Activated T-cell treated with anti-CD3 and anti-CD28 coated beads for 48 hours (primary cell): Measurements from ENCODE around the gene JARID2.

Experiments
- DNase-seq: peaks from one replicate; pipeline ENCODE4 v3.0.0-alpha.2; 2020; ENCODE audit warnings: low read depth

The JARID2 gene

GRCh38 chr6:15470746-15471145, 224.9 kb downstream of the JARID2 start:
- no peak for DNase-seq

- DNase-seq, result no peak
These were observed 226.8 kb downstream of the JARID2 start for GRCh38 chr6:15472621-15473020.

- no peak for DNase-seq
These were observed 227.3 kb downstream of the JARID2 start for GRCh38 chr6:15473174-15473573.

- no peak for DNase-seq
These were observed 227.9 kb downstream of the JARID2 start for GRCh38 chr6:15473741-15474161.

GRCh38 chr6:15474196-15474595, 228.3 kb downstream of the JARID2 start:
- no peak for DNase-seq

GRCh38 chr6:15475261-15475660, 229.4 kb downstream of the JARID2 start:
- DNase-seq, result no peak

- DNase-seq, result no peak
These were observed 230.0 kb downstream of the JARID2 start for GRCh38 chr6:15475872-15476271.

GRCh38 chr6:15476631-15477380, 230.9 kb downstream of the JARID2 start:
- DNase-seq, result no peak

- DNase-seq, result no peak
These were observed 231.9 kb downstream of the JARID2 start for GRCh38 chr6:15477746-15478145.

GRCh38 chr6:15479761-15480160, 233.9 kb downstream of the JARID2 start:
- DNase-seq, result no peak

- DNase-seq, result no peak
These were observed 234.7 kb downstream of the JARID2 start for GRCh38 chr6:15480525-15480924.

GRCh38 chr6:15481390-15482291, 235.8 kb downstream of the JARID2 start:
- no peak for DNase-seq

GRCh38 chr6:15483060-15483459, 237.2 kb downstream of the JARID2 start:
- no peak for DNase-seq

- no peak for DNase-seq
These were observed 238.3 kb downstream of the JARID2 start for GRCh38 chr6:15484140-15484539.

GRCh38 chr6:15484821-15485220, 239.0 kb downstream of the JARID2 start:
- DNase-seq, result no peak

- DNase-seq, result no peak
These were observed 240.1 kb downstream of the JARID2 start for GRCh38 chr6:15485936-15486335.

GRCh38 chr6:15487262-15487661, 241.4 kb downstream of the JARID2 start:
- DNase-seq, result no peak

- no peak for DNase-seq
These were observed 243.5 kb downstream of the JARID2 start for GRCh38 chr6:15489261-15489962.

- DNase-seq, result no peak
These were observed 244.6 kb downstream of the JARID2 start for GRCh38 chr6:15490242-15491100.

GRCh38 chr6:15491255-15491985, 245.6 kb downstream of the JARID2 start:
- peak; percentile 61 for DNase-seq

GRCh38 chr6:15491986-15492269, 246.1 kb downstream of the JARID2 start:
- DNase-seq, result no peak
